GM12878 (cell line): Measurements from ENCODE around the gene DIAPH2.

Experiments
- RCOR1 ChIP-seq: conservative IDR thresholded peaks from 2 replicates; pipeline ENCODE4 v1.6.1; 2012; ENCODE audit warnings: low read depth, low read length, improper control_type of control experiment
- SUZ12 ChIP-seq: fragments of 200-600 bp; sonication (generic); IDR thresholded peaks from one replicate; pipeline ENCODE4 v1.6.1; 2018; ENCODE audit warnings: antibody characterized with exemption, mild to moderate bottlenecking; ENCODE audit not compliant: unreplicated experiment
- TF ChIP-seq, protein P1 (sequence below), 3 experiments: IDR thresholded peaks in 2 of 3; conservative IDR thresholded peaks in 1 of 3; 2 replicates each; pipeline ENCODE4 v1.5.1; 2011; ENCODE audit warnings: low read depth in 3 of 3, low read length in 3 of 3, mild to moderate bottlenecking in 3 of 3, control low read depth in 2 of 3, moderate library complexity in 2 of 3, inconsistent platforms in 1 of 3, mixed read lengths in 1 of 3; ENCODE audit not compliant: control insufficient read depth in 2 of 3, insufficient read depth in 1 of 3; ENCODE audit errors: extremely low read depth in 1 of 3

DNA sequence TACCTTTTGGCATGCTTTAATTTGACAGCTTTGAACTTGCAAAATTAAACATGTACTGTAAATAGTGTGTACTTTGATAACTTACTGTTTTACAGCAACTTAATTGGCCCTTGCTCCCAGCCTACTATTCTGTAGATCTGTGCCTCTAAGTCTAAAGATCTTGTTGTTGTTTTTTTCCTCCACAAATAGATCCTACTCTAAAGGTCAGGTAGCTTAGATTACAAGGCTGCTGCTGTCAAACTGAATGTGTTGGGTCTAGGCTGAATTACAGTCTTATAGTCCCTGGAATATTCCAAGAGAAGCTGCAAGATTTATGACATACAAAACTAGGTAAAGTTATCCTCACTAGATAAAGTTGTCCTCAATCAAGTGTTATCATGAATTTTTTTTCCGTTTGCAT, 18.7 kb downstream of the DIAPH2 start:
- TF ChIP-seq, protein P1, sequence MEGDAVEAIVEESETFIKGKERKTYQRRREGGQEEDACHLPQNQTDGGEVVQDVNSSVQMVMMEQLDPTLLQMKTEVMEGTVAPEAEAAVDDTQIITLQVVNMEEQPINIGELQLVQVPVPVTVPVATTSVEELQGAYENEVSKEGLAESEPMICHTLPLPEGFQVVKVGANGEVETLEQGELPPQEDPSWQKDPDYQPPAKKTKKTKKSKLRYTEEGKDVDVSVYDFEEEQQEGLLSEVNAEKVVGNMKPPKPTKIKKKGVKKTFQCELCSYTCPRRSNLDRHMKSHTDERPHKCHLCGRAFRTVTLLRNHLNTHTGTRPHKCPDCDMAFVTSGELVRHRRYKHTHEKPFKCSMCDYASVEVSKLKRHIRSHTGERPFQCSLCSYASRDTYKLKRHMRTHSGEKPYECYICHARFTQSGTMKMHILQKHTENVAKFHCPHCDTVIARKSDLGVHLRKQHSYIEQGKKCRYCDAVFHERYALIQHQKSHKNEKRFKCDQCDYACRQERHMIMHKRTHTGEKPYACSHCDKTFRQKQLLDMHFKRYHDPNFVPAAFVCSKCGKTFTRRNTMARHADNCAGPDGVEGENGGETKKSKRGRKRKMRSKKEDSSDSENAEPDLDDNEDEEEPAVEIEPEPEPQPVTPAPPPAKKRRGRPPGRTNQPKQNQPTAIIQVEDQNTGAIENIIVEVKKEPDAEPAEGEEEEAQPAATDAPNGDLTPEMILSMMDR (IDR thresholded peaks at IDR 0.05 in 2 of 3, conservative IDR thresholded peaks at IDR 0.05 in 1 of 3; ENCODE audit: control insufficient read depth in 2 of 3, extremely low read depth in 1 of 3, insufficient read depth in 1 of 3, low read depth in 3 of 3, low read length in 3 of 3): no peak
- TF ChIP-seq SUZ12 (no peak), RCOR1 (no peak)
